Stimulated activated naive B cell treated with anti-CD40 and anti-IgM and Interleukin-4, amounts not matched to agents 10 μg/mL and 1 μg/mL and 100 μg/mL, for 72 hours (primary cell): ENCODE results near the gene CYB561.
"Not testable (repeated sequence)": the region's sequence is repeated elsewhere in the genome, so short reads cannot be mapped to it uniquely, and the experiment has no call there.

Source experiments
- ATAC-seq, 2 donors: fragments of 150-1000 bp; cut with Tn5 transposase; replicated peaks; 2 replicates each; pipeline ENCODE4 v1.10.0; 2021; ENCODE audit warnings: moderate library complexity in 1 of 2
- DNase-seq: peaks from one replicate; pipeline ENCODE4 v3.0.0; 2021
- H3K27ac Mint-ChIP-seq: one replicate; pipeline ENCODE4 v1.8.0; 2022; ENCODE audit warnings: mild to moderate bottlenecking, mixed read lengths
- H3K27me3 Mint-ChIP-seq, 2 donors: one replicate each; pipeline ENCODE4 v1.8.0; 2022; ENCODE audit warnings: mixed read lengths in 2 of 2
- H3K36me3 Mint-ChIP-seq, 2 donors: one replicate each; pipeline ENCODE4 v1.8.0; 2022; ENCODE audit warnings: mixed read lengths in 2 of 2, mild to moderate bottlenecking in 1 of 2
- H3K4me1 Mint-ChIP-seq, 2 donors: one replicate each; pipeline ENCODE4 v1.8.0; 2022; ENCODE audit warnings: mixed read lengths in 2 of 2, mild to moderate bottlenecking in 1 of 2
- H3K4me3 Mint-ChIP-seq, 2 donors: one replicate each; pipeline ENCODE4 v1.8.0; 2022; ENCODE audit warnings: mild to moderate bottlenecking in 2 of 2, mixed read lengths in 2 of 2, moderate library complexity in 1 of 2
- H3K9me3 Mint-ChIP-seq, 2 donors: one replicate each; pipeline ENCODE4 v1.8.0; 2022; ENCODE audit warnings: mixed read lengths in 2 of 2, mild to moderate bottlenecking in 1 of 2

The CYB561 gene

GRCh38 chr17:63475491-63476412 is 29.6 kb upstream of the CYB561 start:
- peaks cover 41 to 54% of the 10 kb centered on the region in 2 donors for H3K27me3 Mint-ChIP-seq
- ATAC-seq: no peak
- H3K27ac Mint-ChIP-seq: no peak overlapping the region
- no peak for DNase-seq
- H3K4me3 Mint-ChIP-seq: peak overlapping the region; percentile 47 to 68
- no peaks in the 10 kb centered on the region for H3K36me3 Mint-ChIP-seq
- H3K4me1 Mint-ChIP-seq: peaks cover 30 to 39% of the 10 kb centered on the region in 2 donors
- H3K9me3 Mint-ChIP-seq: no peaks in the 10 kb centered on the region

- H3K27me3 Mint-ChIP-seq: peaks cover 37 to 50% of the 10 kb centered on the region in 2 donors
- peak overlapping the region in 1 of 2 donors; percentile 15 for H3K4me3 Mint-ChIP-seq
- DNase-seq: no peak
These were observed 28.7 kb upstream of the CYB561 start for GRCh38 chr17:63474586-63475460.

DNA sequence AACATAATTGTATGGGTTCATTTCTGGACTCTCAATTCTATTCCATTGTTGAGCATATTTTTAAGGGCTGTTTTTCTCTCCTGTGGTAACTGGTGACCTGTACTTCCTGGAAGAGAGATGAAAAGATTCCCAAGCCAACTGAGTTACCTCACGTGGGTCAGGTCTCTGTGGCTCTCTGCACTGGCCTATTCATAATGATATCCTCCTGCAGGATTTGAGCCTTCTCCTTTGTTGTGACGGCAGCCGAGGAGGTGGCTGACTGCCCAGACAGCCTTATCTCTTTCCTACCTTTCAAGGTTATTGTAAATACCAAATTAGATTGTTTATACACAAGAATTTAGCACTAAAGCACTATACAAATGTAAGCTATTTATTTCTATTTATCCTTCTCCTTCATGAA is 28.1 kb upstream of the CYB561 start:
- H3K4me3 Mint-ChIP-seq: no peak overlapping the region
- no peak overlapping the region for H3K27ac Mint-ChIP-seq
- no peaks in the 10 kb centered on the region for H3K36me3 Mint-ChIP-seq
- peaks cover 31 to 44% of the 10 kb centered on the region in 2 donors for H3K27me3 Mint-ChIP-seq
- H3K4me1 Mint-ChIP-seq: peaks cover 28 to 35% of the 10 kb centered on the region in 2 donors
- ATAC-seq: no peak
- no peaks in the 10 kb centered on the region for H3K9me3 Mint-ChIP-seq
- DNase-seq: no peak

More at GRCh38 chr17:63474586-63475460, 28.7 kb upstream of the CYB561 start:
- no peaks in the 10 kb centered on the region for H3K9me3 Mint-ChIP-seq
- no peak overlapping the region for H3K27ac Mint-ChIP-seq
- H3K4me1 Mint-ChIP-seq: peaks cover 30 to 39% of the 10 kb centered on the region in 2 donors
- ATAC-seq: no peak
- H3K36me3 Mint-ChIP-seq: no peaks in the 10 kb centered on the region

- H3K4me3 Mint-ChIP-seq, DNase-seq, H3K36me3 Mint-ChIP-seq, H3K9me3 Mint-ChIP-seq, H3K27ac Mint-ChIP-seq, ATAC-seq: not testable (repeated sequence)
- H3K4me1 Mint-ChIP-seq: peaks cover 7 to 18% of the 10 kb centered on the region in 2 donors
- peaks cover 0 to 19% of the 10 kb centered on the region in 2 donors for H3K27me3 Mint-ChIP-seq
These were observed 22.0 kb upstream of the CYB561 start for GRCh38 chr17:63468099-63468498.

- H3K9me3 Mint-ChIP-seq: peaks cover 0 to 2% of the 10 kb centered on the region in 2 donors
- H3K4me3 Mint-ChIP-seq: no peak overlapping the region
- no peak overlapping the region for H3K27ac Mint-ChIP-seq
- peaks cover 0 to 1% of the 10 kb centered on the region in 2 donors for H3K36me3 Mint-ChIP-seq
- DNase-seq: no peak
- H3K4me1 Mint-ChIP-seq: peaks cover 20 to 36% of the 10 kb centered on the region in 2 donors
- H3K27me3 Mint-ChIP-seq: peaks cover 0 to 6% of the 10 kb centered on the region in 2 donors
- ATAC-seq: no peak
These were observed 18.7 kb upstream of the CYB561 start for GRCh38 chr17:63464691-63465236.

GRCh38 chr17:63463771-63464170 is 17.7 kb upstream of the CYB561 start:
- Mint-ChIP-seq H3K27me3 (peaks cover 0 to 6% of the 10 kb centered on the region in 2 donors), H3K27ac (no peak overlapping the region), H3K9me3 (peaks cover 0 to 2% of the 10 kb centered on the region in 2 donors), H3K36me3 (peaks cover 0 to 1% of the 10 kb centered on the region in 2 donors), H3K4me1 (peaks cover 24 to 36% of the 10 kb centered on the region in 2 donors), H3K4me3 (no peak overlapping the region)
- DNase-seq: no peak
- no peak for ATAC-seq

DNA sequence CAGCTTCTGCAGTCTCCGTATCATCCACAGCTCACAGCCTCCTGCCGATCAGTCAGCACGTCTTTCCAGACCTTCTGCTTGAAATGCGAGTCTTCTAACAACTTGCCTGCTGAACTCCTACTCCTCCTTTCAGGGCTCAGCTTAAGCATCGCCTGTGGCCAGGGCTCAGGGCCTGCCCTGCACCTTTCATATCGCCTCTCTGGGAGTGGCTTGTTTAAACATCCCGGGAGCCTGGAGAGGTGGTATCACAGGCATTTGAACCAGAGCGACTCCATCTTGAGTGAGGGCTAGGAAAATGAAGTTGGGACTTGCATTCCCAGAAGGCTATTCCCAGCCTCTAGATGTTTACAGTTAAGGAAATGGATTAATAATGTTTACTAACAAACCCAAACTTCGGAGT is 13.9 kb upstream of the CYB561 start:
- Mint-ChIP-seq H3K9me3 (no peaks in the 10 kb centered on the region), H3K4me1 (peaks cover 28 to 34% of the 10 kb centered on the region in 2 donors), H3K27me3 (peaks cover under 1 to 13% of the 10 kb centered on the region in 2 donors), H3K36me3 (no peaks in the 10 kb centered on the region), H3K27ac (no peak overlapping the region), H3K4me3 (no peak overlapping the region)
- ATAC-seq (no peak), DNase-seq (no peak)

DNA sequence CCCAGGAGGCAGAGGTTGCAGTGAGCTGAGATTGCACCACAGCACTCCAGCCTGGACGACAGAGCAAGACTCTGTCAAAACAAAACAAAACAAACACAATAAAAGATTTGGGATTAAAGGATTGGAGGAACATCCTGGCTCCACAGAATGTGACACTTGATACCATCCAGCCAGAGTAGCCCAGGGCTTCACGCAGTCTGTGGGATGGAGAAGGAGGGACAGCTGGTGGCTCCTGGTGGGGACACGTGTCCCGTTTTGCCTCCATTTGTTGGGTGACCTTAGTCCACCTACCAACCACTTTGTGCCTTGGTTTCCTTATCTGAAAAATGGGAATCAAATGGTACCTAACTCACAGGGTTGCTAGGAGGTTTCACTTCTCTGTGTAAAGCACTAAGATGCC is 12.4 kb upstream of the CYB561 start:
- Mint-ChIP-seq H3K4me1 (peaks cover 19 to 21% of the 10 kb centered on the region in 2 donors), H3K27me3 (peaks cover 11 to 24% of the 10 kb centered on the region in 2 donors), H3K9me3 (no peaks in the 10 kb centered on the region), H3K27ac (no peak overlapping the region), H3K36me3 (no peaks in the 10 kb centered on the region), H3K4me3 (no peak overlapping the region)
- DNase-seq: no peak
- ATAC-seq: no peak

DNA sequence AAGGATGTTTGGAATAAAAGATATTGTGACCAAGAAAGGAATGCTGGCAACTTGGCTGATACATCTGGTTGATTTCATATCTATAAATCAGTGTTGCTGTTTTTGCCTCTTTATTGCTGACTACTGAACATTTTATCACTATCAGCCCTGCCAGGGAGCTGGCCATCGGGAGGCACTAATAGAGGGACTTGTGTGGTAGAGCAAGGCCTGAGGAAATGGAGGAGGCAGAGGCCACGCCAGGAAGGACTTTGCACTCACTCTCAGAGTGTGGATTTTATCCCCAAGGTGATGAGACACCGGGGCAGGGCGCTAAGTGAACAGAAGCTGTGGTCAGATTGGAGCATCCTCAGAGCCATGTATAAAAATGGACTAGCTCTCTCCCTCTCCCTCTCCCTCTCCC is 9.3 kb upstream of the CYB561 start:
- DNase-seq (no peak), ATAC-seq (no peak)
- H3K9me3 Mint-ChIP-seq: no peaks in the 10 kb centered on the region
- H3K27me3 Mint-ChIP-seq: peaks cover 19 to 35% of the 10 kb centered on the region in 2 donors
- H3K27ac Mint-ChIP-seq: no peak overlapping the region
- H3K4me1 Mint-ChIP-seq: peaks cover 4 to 13% of the 10 kb centered on the region in 2 donors
- H3K36me3 Mint-ChIP-seq: no peaks in the 10 kb centered on the region
- H3K4me3 Mint-ChIP-seq: no peak overlapping the region

DNA sequence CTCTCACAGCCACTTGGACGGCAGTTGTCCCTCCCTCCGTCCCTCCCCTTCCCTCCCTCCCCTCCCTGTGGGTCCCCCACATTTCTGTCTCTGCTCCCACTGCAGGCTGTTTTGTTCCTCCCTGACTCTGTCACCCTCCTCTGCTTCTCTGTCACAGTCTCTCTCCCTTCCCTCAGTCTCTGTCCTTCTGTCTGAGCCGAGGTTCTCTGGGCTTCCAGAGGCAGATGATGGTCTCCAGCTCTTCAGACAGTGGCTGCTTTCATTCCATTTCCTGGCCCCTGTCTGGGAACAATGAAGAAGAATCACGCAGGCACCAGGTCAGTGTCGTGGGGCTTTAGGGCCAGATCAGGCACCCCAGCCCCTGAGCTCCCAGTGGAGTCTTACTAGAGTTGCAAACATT is 8.8 kb upstream of the CYB561 start:
- ATAC-seq: no peak
- H3K27me3 Mint-ChIP-seq: peaks cover 21 to 40% of the 10 kb centered on the region in 2 donors
- peak overlapping the region; percentile 34 for H3K27ac Mint-ChIP-seq
- DNase-seq: no peak
- H3K9me3 Mint-ChIP-seq: no peaks in the 10 kb centered on the region
- no peak overlapping the region for H3K4me3 Mint-ChIP-seq
- no peaks in the 10 kb centered on the region for H3K36me3 Mint-ChIP-seq
- peaks cover 9 to 15% of the 10 kb centered on the region in 2 donors for H3K4me1 Mint-ChIP-seq

DNA sequence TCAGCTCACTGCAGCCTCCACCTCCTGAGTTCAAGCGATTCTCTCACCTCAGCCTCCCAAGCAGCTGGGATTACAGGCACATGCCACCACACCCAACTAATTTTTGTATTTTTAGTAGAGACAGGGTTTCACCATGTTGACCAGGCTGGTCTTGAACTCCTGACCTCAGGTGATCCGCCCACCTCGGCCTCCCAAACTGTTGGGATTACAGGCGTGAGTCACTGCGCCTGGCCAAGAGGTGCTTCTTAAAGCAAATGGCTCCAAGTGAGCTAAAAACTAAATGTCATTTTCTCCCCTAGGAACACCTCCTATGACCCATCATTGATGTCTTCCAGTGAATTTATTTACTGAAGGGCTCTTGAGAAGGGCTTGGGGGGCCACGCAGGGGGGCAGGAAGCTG is 8.3 kb upstream of the CYB561 start:
- peaks cover 24 to 43% of the 10 kb centered on the region in 2 donors for H3K27me3 Mint-ChIP-seq
- H3K36me3 Mint-ChIP-seq, DNase-seq, ATAC-seq, H3K27ac Mint-ChIP-seq, H3K4me3 Mint-ChIP-seq, H3K9me3 Mint-ChIP-seq: not testable (repeated sequence)
- peaks cover 12 to 13% of the 10 kb centered on the region in 2 donors for H3K4me1 Mint-ChIP-seq

DNA sequence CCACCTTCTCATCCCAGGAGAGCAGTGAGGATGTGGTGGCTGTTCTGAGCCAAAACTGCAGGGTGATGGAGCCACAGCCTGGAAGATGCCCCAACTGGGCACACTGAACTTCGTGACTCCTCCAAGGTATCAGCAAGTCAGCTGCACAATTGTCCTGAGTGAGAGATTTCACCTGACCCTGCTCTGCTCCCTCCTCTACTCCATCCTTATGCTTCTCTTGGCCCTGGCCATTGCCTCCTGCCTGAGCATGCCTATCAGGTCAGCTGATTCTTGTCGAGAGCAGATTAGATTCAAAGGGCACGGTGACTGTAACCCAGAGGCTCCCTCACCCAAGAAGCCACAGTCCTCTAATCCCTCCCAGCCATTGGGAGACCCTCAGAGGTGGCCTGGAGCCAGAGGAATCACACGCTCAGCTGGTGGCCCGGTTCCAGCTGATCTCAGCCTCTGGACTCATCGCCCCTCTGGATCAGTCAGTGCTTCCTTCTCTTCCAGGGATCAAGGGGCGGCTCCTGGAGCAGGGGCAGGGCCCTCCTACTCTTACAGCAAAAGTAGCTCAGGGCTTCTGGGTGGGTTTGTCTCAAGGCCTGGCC is 7.0 kb upstream of the CYB561 start:
- no peak for DNase-seq
- H3K27me3 Mint-ChIP-seq: peaks cover 28 to 48% of the 10 kb centered on the region in 2 donors
- H3K4me1 Mint-ChIP-seq: peaks cover 16 to 20% of the 10 kb centered on the region in 2 donors
- H3K36me3 Mint-ChIP-seq: no peaks in the 10 kb centered on the region
- H3K4me3 Mint-ChIP-seq: no peak overlapping the region
- H3K9me3 Mint-ChIP-seq: no peaks in the 10 kb centered on the region
- no peak for ATAC-seq
- H3K27ac Mint-ChIP-seq: no peak overlapping the region

GRCh38 chr17:63452046-63452961 is 6.2 kb upstream of the CYB561 start:
- Mint-ChIP-seq H3K36me3 (no peaks in the 10 kb centered on the region), H3K27me3 (peaks cover 28 to 48% of the 10 kb centered on the region in 2 donors), H3K4me3 (no peak overlapping the region), H3K27ac (no peak overlapping the region), H3K4me1 (peaks cover 19 to 25% of the 10 kb centered on the region in 2 donors), H3K9me3 (no peaks in the 10 kb centered on the region)
- ATAC-seq (no peak), DNase-seq (no peak)
